RWPE1 (cell line): ENCODE results near the gene LRRC74A.
A peak's percentile ranks its signal among the peaks of the same experiment; 100 is the strongest.

Experiments used
- CTCF ChIA-PET: fragments of 350-600 bp; sonication (Branson Sonifier 250); formaldehyde crosslinking; extraction: SDS; loops from one replicate; lab custom pipeline; 2021; lab: Yijun Ruan, JAX
- POLR2A ChIA-PET: fragments of 400-600 bp; formaldehyde crosslinking; extraction: SDS; loops from one replicate; lab custom pipeline; 2020; ENCODE audit warnings: antibody characterized with exemption; ENCODE audit not compliant: low non-redundant PET; lab: Yijun Ruan, JAX
- DNase-seq: peaks from one replicate; pipeline ENCODE4 v3.0.0; 2012; ENCODE audit warnings: low spot score
- H3K27ac ChIP-seq: fragments of 450-650 bp; 2 replicates; pipeline ENCODE4 v1.5.1; 2017
- CTCF ChIP-seq: fragments of 450-650 bp; conservative IDR thresholded peaks from 2 replicates; pipeline ENCODE4 v1.5.1; 2017; ENCODE audit warnings: low read depth, mild to moderate bottlenecking

LRRC74A gene

GRCh38 chr14:76866456-76866855 lies 40.2 kb downstream of the LRRC74A start:
- no peak overlapping the region for H3K27ac ChIP-seq
- DNase-seq = no peak
- POLR2A ChIA-PET = no interaction called here
- TF ChIP-seq CTCF = no peak
- CTCF ChIA-PET = interaction anchor here (1.1 to 1.5 kb wide), 2 partner anchors 10 to 202 kb away, joined by 3 to 4 read pairs; no protein-coding TSS in a partner anchor

- no peak for DNase-seq
- POLR2A ChIA-PET = no interaction called here
- CTCF ChIA-PET = interaction anchor here (0.9 to 1.5 kb wide), 2 partner anchors 201 to 228 kb away, joined by 3 to 4 read pairs; no protein-coding TSS in a partner anchor
- H3K27ac ChIP-seq = no peak overlapping the region
- TF ChIP-seq CTCF = no peak
Observed at GRCh38 chr14:76867516-76868453, 41.6 kb downstream of the LRRC74A start.

- ChIA-PET CTCF (interaction anchor here (0.6 to 0.9 kb wide), 2 partner anchors 49 to 228 kb away, joined by 4 read pairs; no protein-coding TSS in a partner anchor), POLR2A (no interaction called here)
- TF ChIP-seq CTCF = no peak
- no peak for DNase-seq
- H3K27ac ChIP-seq = no peak overlapping the region
Observed at GRCh38 chr14:76868454-76869170, 42.4 kb downstream of the LRRC74A start.

- TF ChIP-seq CTCF = peak; percentile 13; the same call in 1 of the 2 replicates
- DNase-seq = no peak
- no peak overlapping the region for H3K27ac ChIP-seq
- ChIA-PET CTCF (no interaction called here), POLR2A (no interaction called here)
Observed at GRCh38 chr14:76870166-76870565, 44.0 kb downstream of the LRRC74A start.

GRCh38 chr14:76872796-76873432 lies 46.7 kb downstream of the LRRC74A start:
- TF ChIP-seq CTCF = peak; percentile 90
- POLR2A ChIA-PET = interaction anchor here (0.6 kb wide), 1 partner anchor 152 kb away, joined by 3 read pairs; no protein-coding TSS in a partner anchor
- CTCF ChIA-PET = interaction anchor here (0.6 to 6.7 kb wide), 27 partner anchors 8 to 906 kb away, joined by 3 to 81 read pairs (median 4); partner anchors contain the start of gene CIPC
- DNase-seq = peak; percentile 64
- no peak overlapping the region for H3K27ac ChIP-seq
